A549 (cell line): ENCODE data around the gene FBLN1. TPM values are rescaled to one million over a fixed set of nuclear protein-coding genes. Genes with fewer than 3 reads are reported as not detected.

Experiments
- ATAC-seq, 2 experiments: fragments of 200-7000 bp in 1 of 2; fragments of >200 bp in 1 of 2; cut with Nextera tagmentation in 1 of 2; cut with Tn5 transposase in 1 of 2; 3 replicates each; pipeline versions ENCODE4 v1.8.0 to v1.9.1; 2018 to 2020; ENCODE audit warnings: mild to moderate bottlenecking in 1 of 2, moderate library complexity in 1 of 2
- CTCF ChIA-PET: fragments of 300-600 bp; sonication (Branson Sonifier 250); formaldehyde crosslinking; extraction: SDS; loops from one replicate; lab custom pipeline; 2021; ENCODE audit warnings: antibody characterized with exemption, inconsistent platforms; lab: Yijun Ruan, JAX
- POLR2A ChIA-PET: fragments of 350-600 bp; formaldehyde crosslinking; extraction: SDS; loops from one replicate; lab custom pipeline; 2021; ENCODE audit warnings: antibody characterized with exemption, inconsistent platforms; lab: Yijun Ruan, JAX
- DNase-seq, 2 experiments: peaks; one replicate each; pipeline versions ENCODE4 v3.0.0 to v3.0.0-alpha.2; 2011 to 2016; ENCODE audit warnings: low read depth in 1 of 2, low spot score in 1 of 2
- FAIRE-seq: peaks from 2 replicates; lab custom pipeline; 2011; peaks lifted over from hg19 to GRCh38; lab: Jason Lieb, UNC
- H3K27ac ChIP-seq, 2 experiments: fragments of >200 bp; sonication (Bioruptor Twin); formaldehyde crosslinking; 3 replicates each; pipeline ENCODE4 v1.5.1; 2016 to 2017
- H3K4me1 ChIP-seq: fragments of >200 bp; sonication (Bioruptor Twin); formaldehyde crosslinking; 3 replicates; pipeline ENCODE4 v1.6.1; 2016
- H3K4me2 ChIP-seq: fragments of >200 bp; sonication (Bioruptor Twin); formaldehyde crosslinking; 3 replicates; pipeline ENCODE4 v1.6.1; 2016
- H3K4me3 ChIP-seq: fragments of >200 bp; sonication (Bioruptor Twin); formaldehyde crosslinking; 3 replicates; pipeline ENCODE4 v1.5.1; 2016
- H3K9me3 ChIP-seq: fragments of >200 bp; sonication (Bioruptor Twin); formaldehyde crosslinking; 3 replicates; pipeline ENCODE4 v1.6.1; 2016
- ATOH8 ChIP-seq: fragments of 250-450 bp; sonication (Bioruptor Pico); IDR thresholded peaks from 2 replicates; pipeline ENCODE4 v1.5.0; 2020; ENCODE audit warnings: low read depth, mild to moderate bottlenecking, moderate library complexity
- BCL3 ChIP-seq: fragments of >200 bp; sonication (Bioruptor Twin); formaldehyde crosslinking; IDR thresholded peaks from 3 replicates; pipeline ENCODE4 v1.6.1; 2016
- CBX2 ChIP-seq: fragments of 200-600 bp; sonication (generic); IDR thresholded peaks from 2 replicates; pipeline ENCODE4 v1.6.1; 2016; ENCODE audit warnings: low read depth, mild to moderate bottlenecking, borderline replicate concordance
- CBX8 ChIP-seq: fragments of 200-600 bp; sonication (generic); IDR thresholded peaks from 2 replicates; pipeline ENCODE4 v1.6.1; 2016
- CHD2 ChIP-seq: fragments of 150-350 bp; IDR thresholded peaks from 2 replicates; pipeline ENCODE4 v1.6.1; 2014; ENCODE audit warnings: low read length; ENCODE audit not compliant: partially characterized antibody
- CHD4 ChIP-seq: fragments of 200-600 bp; sonication (generic); IDR thresholded peaks from 2 replicates; pipeline ENCODE4 v1.6.1; 2016; ENCODE audit warnings: antibody characterized with exemption, mild to moderate bottlenecking, borderline replicate concordance
- CTCF ChIP-seq: fragments of >200 bp; sonication (Bioruptor Twin); formaldehyde crosslinking; IDR thresholded peaks from 3 replicates; pipeline ENCODE4 v1.5.1; 2016
- E2F6 ChIP-seq: IDR thresholded peaks from 2 replicates; pipeline ENCODE4 v1.6.1; 2012; ENCODE audit warnings: low read depth, borderline replicate concordance
- FOSL2 ChIP-seq, 2 experiments: fragments of 450-650 bp in 1 of 2; fragments of >200 bp in 1 of 2; sonication (Bioruptor Twin) in 1 of 2; formaldehyde crosslinking; IDR thresholded peaks; 2 replicates each; pipeline versions ENCODE4 v1.5.0 to v1.6.1; 2016 to 2020; ENCODE audit warnings: mild to moderate bottlenecking in 1 of 2, moderate library complexity in 1 of 2
- FOXS1 ChIP-seq: fragments of 250-450 bp; sonication (Bioruptor Pico); IDR thresholded peaks from 2 replicates; pipeline ENCODE4 v1.5.0; 2020; ENCODE audit warnings: mild to moderate bottlenecking, moderate library complexity
- GATA3 ChIP-seq: IDR thresholded peaks from 2 replicates; pipeline ENCODE4 v1.6.1; 2012; ENCODE audit warnings: borderline replicate concordance
- HOXA7 ChIP-seq: fragments of 250-450 bp; sonication (Bioruptor Pico); IDR thresholded peaks from 2 replicates; pipeline ENCODE4 v1.5.0; 2020; ENCODE audit warnings: mild to moderate bottlenecking, moderate library complexity
- JUN ChIP-seq, 2 experiments: fragments of >200 bp; sonication (Bioruptor Twin); formaldehyde crosslinking; IDR thresholded peaks; 2 replicates in 1 of 2; 3 replicates in 1 of 2; pipeline ENCODE4 v1.6.1; 2016 to 2017
- JUNB ChIP-seq: fragments of >200 bp; sonication (Bioruptor Twin); formaldehyde crosslinking; IDR thresholded peaks from 2 replicates; pipeline ENCODE4 v1.6.1; 2016
- KDM1A ChIP-seq: fragments of 200-600 bp; sonication (generic); IDR thresholded peaks from 2 replicates; pipeline ENCODE4 v1.6.1; 2016; ENCODE audit warnings: low read depth, mild to moderate bottlenecking
- KDM5A ChIP-seq: fragments of 200-600 bp; sonication (generic); IDR thresholded peaks from 2 replicates; pipeline ENCODE4 v1.6.1; 2016; ENCODE audit warnings: antibody characterized with exemption, mild to moderate bottlenecking
- MAFK ChIP-seq: fragments of 450-650 bp; IDR thresholded peaks from 2 replicates; pipeline ENCODE4 v1.6.1; 2014; ENCODE audit not compliant: partially characterized antibody
- MAX ChIP-seq: IDR thresholded peaks from 2 replicates; pipeline ENCODE4 v1.6.1; 2012
- NFE2L2 ChIP-seq: fragments of 150-350 bp; conservative IDR thresholded peaks from 2 replicates; pipeline ENCODE4 v1.6.1; 2014; ENCODE audit warnings: low read length
- NPAS2 ChIP-seq: fragments of 250-450 bp; sonication (Bioruptor Pico); IDR thresholded peaks from 2 replicates; pipeline ENCODE4 v1.8.0; 2022; ENCODE audit warnings: mild to moderate bottlenecking, moderate library complexity, borderline replicate concordance
- NR3C1 ChIP-seq: fragments of >200 bp; sonication (Bioruptor Twin); formaldehyde crosslinking; IDR thresholded peaks from 3 replicates; pipeline ENCODE4 v1.6.1; 2017
- RAD21 ChIP-seq, 2 experiments: fragments of >200 bp in 1 of 2; sonication (Bioruptor Twin) in 1 of 2; formaldehyde crosslinking in 1 of 2; IDR thresholded peaks in 1 of 2; conservative IDR thresholded peaks in 1 of 2; 2 replicates in 1 of 2; 3 replicates in 1 of 2; pipeline ENCODE4 v1.6.1; 2012 to 2018; ENCODE audit warnings: inconsistent platforms in 1 of 2
- RARB ChIP-seq: fragments of 250-450 bp; sonication (Bioruptor Pico); IDR thresholded peaks from 2 replicates; pipeline ENCODE4 v1.8.0; 2021; ENCODE audit warnings: mild to moderate bottlenecking, moderate library complexity
- RFX5 ChIP-seq: fragments of 450-650 bp; IDR thresholded peaks from 2 replicates; pipeline ENCODE4 v1.7.1; 2014; ENCODE audit warnings: antibody characterized with exemption, mild to moderate bottlenecking, moderate library complexity
- RNF2 ChIP-seq: fragments of 200-600 bp; sonication (generic); IDR thresholded peaks from 2 replicates; pipeline ENCODE4 v1.6.1; 2016; ENCODE audit warnings: low read depth, mild to moderate bottlenecking, antibody characterized with exemption, moderate library complexity, borderline replicate concordance
- ZFP36 ChIP-seq: fragments of 450-650 bp; IDR thresholded peaks from 2 replicates; pipeline ENCODE4 v1.6.1; 2014; ENCODE audit warnings: borderline replicate concordance; ENCODE audit not compliant: partially characterized antibody
- WGBS: methylation state at CpG from one replicate; pipeline ENCODE4 v1.1.6; 2017; ENCODE audit errors: missing lambda C conversion rate; 5-methylcytosine and 5-hydroxymethylcytosine counted together
- polyA plus RNA-seq, 4 experiments: library from polyadenylated mRNA; depleted of rRNA in 3 of 4; stranded (reverse); fragments of >200 nt; fragmentation: RNase III in 1 of 4; extraction: RNeasy Plus Mini Kit Qiagen cat#74134 plus additional on column Dnase treatment in 1 of 4; gene quantifications; 2 replicates in 3 of 4; 3 replicates in 1 of 4; pipeline ENCODE4 v1.2.3, GENCODE V29; 2011 to 2017

Gene FBLN1
- polyA plus RNA-seq, 2 of the 4 experiments (the other 2 are of a cell fraction) = 18.2 to 32.7 TPM

- no peaks in the 10 kb centered on the region for H3K9me3 ChIP-seq
- TF ChIP-seq CBX8 = no peak
- no peak for TF ChIP-seq NPAS2 (CRISPR knock-in tag)
- TF ChIP-seq MAFK = no peak
- no peak for TF ChIP-seq RARB (CRISPR knock-in tag)
- no peak for TF ChIP-seq FOXS1
- TF ChIP-seq CHD4 = no peak
- TF ChIP-seq NFE2L2 = no peak
- no peak for TF ChIP-seq CBX2
- no peak for TF ChIP-seq NR3C1
- TF ChIP-seq, all 56 proteins: peak for 0
- Histone ChIP-seq H3K4me3 (no peak overlapping the region), H3K27ac (no peak overlapping the region), H3K4me1 (peaks cover 23% of the 10 kb centered on the region), H3K4me2 (no peak overlapping the region)
- 92% methylated on average over 6 of the region's 6 CpGs for WGBS
- FAIRE-seq = no peak
- ATAC-seq = no peak
- no peak for DNase-seq
- ChIA-PET CTCF (interaction anchor here (1.2 to 1.4 kb wide), 2 partner anchors 75 to 81 kb away, joined by 3 read pairs; no protein-coding TSS in a partner anchor), POLR2A (no interaction called here)
Observed at GRCh38 chr22:45473626-45474237, 29.0 kb upstream of the FBLN1 start.

- ChIA-PET POLR2A (no interaction called here), CTCF (interaction anchor here (1.7 kb wide), 1 partner anchor 79 kb away, joined by 3 read pairs; no protein-coding TSS in a partner anchor)
- Histone ChIP-seq H3K4me1 (peaks cover 19% of the 10 kb centered on the region), H3K27ac (no peak overlapping the region), H3K4me3 (no peak overlapping the region), H3K4me2 (no peak overlapping the region), H3K9me3 (no peaks in the 10 kb centered on the region)
- DNase-seq = no peak
- WGBS = 87% methylated on average over 7 of the region's 8 CpGs
- ATAC-seq = no peak
- no peak for FAIRE-seq
- TF ChIP-seq MAX (no peak), BCL3 (no peak), KDM5A (no peak), ZFP36 (no peak), CHD2 (no peak), E2F6 (no peak), ATOH8 (CRISPR knock-in tag) (no peak), RFX5 (no peak), JUN (IDR thresholded peaks at IDR 0.05) (no peak), NFE2L2 (no peak), KDM1A (no peak)
Observed at GRCh38 chr22:45475063-45475747, 27.5 kb upstream of the FBLN1 start.

- DNase-seq (no peak), ATAC-seq (no peak), FAIRE-seq (no peak)
- Histone ChIP-seq H3K4me2 (no peak overlapping the region), H3K27ac (no peak overlapping the region), H3K4me3 (no peak overlapping the region), H3K4me1 (peaks cover 19% of the 10 kb centered on the region), H3K9me3 (no peaks in the 10 kb centered on the region)
- POLR2A ChIA-PET = no interaction called here
- 89% methylated on average over 12 of the region's 15 CpGs for WGBS
- CTCF ChIA-PET = interaction anchor here (0.5 to 1.7 kb wide), 3 partner anchors 12 to 78 kb away, joined by 3 to 6 read pairs (median 3); no protein-coding TSS in a partner anchor
- TF ChIP-seq JUNB (no peak), ZFP36 (no peak), CHD2 (no peak), FOXS1 (no peak), RNF2 (no peak), RFX5 (no peak), RAD21 (conservative IDR thresholded peaks at IDR 0.05 in 1 of 2, IDR thresholded peaks at IDR 0.05 in 1 of 2) (no peak), GATA3 (no peak), CTCF (no peak), HOXA7 (CRISPR knock-in tag) (no peak), FOSL2 (IDR thresholded peaks at IDR 0.05) (no peak), FOSL2 (CRISPR knock-in tag; IDR thresholded peaks at IDR 0.05) (no peak)
Observed at GRCh38 chr22:45475851-45476514, 26.7 kb upstream of the FBLN1 start.
